MCF 10A (cell line): ENCODE data around the gene CCDC34. TPM values are rescaled to one million over a fixed set of nuclear protein-coding genes. Genes with fewer than 3 reads are reported as not detected.
A peak's percentile ranks its signal among the peaks of the same experiment; 100 is the strongest.

ENCODE experiments used
- BruUV-seq: library from RNA; stranded (reverse); fragments of 400-500 nt; replicated peaks from 2 replicates; lab custom pipeline; 2021; lab: Mats Ljungman, UMichigan
- CTCF ChIA-PET: fragments of 300-600 bp; sonication (Branson Sonifier 250); formaldehyde crosslinking; extraction: SDS; loops from one replicate; lab custom pipeline; 2021; ENCODE audit warnings: antibody characterized with exemption, inconsistent platforms; lab: Yijun Ruan, JAX
- POLR2A ChIA-PET: fragments of 300-600, 350-650 bp; sonication (Branson Sonifier 250); formaldehyde crosslinking; extraction: SDS; loops from one replicate; lab custom pipeline; 2020; ENCODE audit warnings: antibody characterized with exemption, inconsistent platforms; lab: Yijun Ruan, JAX
- DNase-seq: peaks from one replicate; pipeline ENCODE4 v3.0.0-alpha.2; 2018; ENCODE audit not compliant: unreplicated experiment
- H3K27ac Mint-ChIP-seq: one replicate; pipeline ENCODE4 v1.8.0; 2022; ENCODE audit warnings: mild to moderate bottlenecking, low read depth, mixed read lengths; ENCODE audit not compliant: unreplicated experiment
- H3K27me3 Mint-ChIP-seq: one replicate; pipeline ENCODE4 v1.8.0; 2022; ENCODE audit warnings: mixed read lengths; ENCODE audit not compliant: insufficient read depth, unreplicated experiment
- H3K36me3 Mint-ChIP-seq: one replicate; pipeline ENCODE4 v1.8.0; 2022; ENCODE audit warnings: mild to moderate bottlenecking, moderate library complexity, mixed read lengths; ENCODE audit not compliant: insufficient read depth, unreplicated experiment
- H3K4me1 Mint-ChIP-seq: one replicate; pipeline ENCODE4 v1.8.0; 2022; ENCODE audit warnings: mixed read lengths; ENCODE audit not compliant: insufficient read depth, unreplicated experiment
- H3K4me3 Mint-ChIP-seq: one replicate; pipeline ENCODE4 v1.8.0; 2022; ENCODE audit warnings: mild to moderate bottlenecking, moderate library complexity, mixed read lengths; ENCODE audit not compliant: unreplicated experiment
- H3K9me3 Mint-ChIP-seq: one replicate; pipeline ENCODE4 v1.8.0; 2022; ENCODE audit warnings: mixed read lengths; ENCODE audit not compliant: unreplicated experiment
- CTCF ChIP-seq: fragments of 200-600 bp; IDR thresholded peaks from one replicate; pipeline ENCODE4 v1.8.0; 2022; ENCODE audit warnings: antibody characterized with exemption, mild to moderate bottlenecking; ENCODE audit not compliant: unreplicated experiment
- intact Hi-C: fragments of 100-400 bp; cut with micrococcal nuclease; formaldehyde crosslinking; loops from 2 replicates; pipeline ENCODE4 v1.14.1; 2022
- total RNA-seq: library from RNA; stranded (reverse); gene quantifications from 2 replicates; pipeline ENCODE4 v1.2.3, GENCODE V29; 2022

The CCDC34 gene
- total RNA-seq, 1 experiment from 2014 or later = 11.1 TPM

GRCh38 chr11:27361649-27362431 lies 1.2 kb downstream of the CCDC34 start:
- Mint-ChIP-seq H3K36me3 (peaks cover 2% of the 10 kb centered on the region), H3K27me3 (no peaks in the 10 kb centered on the region), H3K4me3 (peak overlapping the region; percentile 93), H3K4me1 (peaks cover 19% of the 10 kb centered on the region), H3K9me3 (no peaks in the 10 kb centered on the region), H3K27ac (peak overlapping the region; percentile 93)
- no peak for TF ChIP-seq CTCF
- ChIA-PET CTCF (no interaction called here), POLR2A (interaction anchor here (0.7 kb wide), 1 partner anchor 188 kb away, joined by 3 read pairs; no protein-coding TSS in a partner anchor)
- intact Hi-C loops = loop anchor here (2.0 kb wide), 1 partner anchor 177 kb away; no protein-coding TSS in a partner anchor
- no TSS peak for BruUV-seq
- DNase-seq = no peak

GRCh38 chr11:27358296-27358695 lies 4.7 kb downstream of the CCDC34 start:
- ChIA-PET POLR2A (no interaction called here), CTCF (interaction anchor here (0.7 to 0.8 kb wide), 2 partner anchors 91 to 463 kb away, joined by 3 read pairs; no protein-coding TSS in a partner anchor)
- no peaks in the 10 kb centered on the region for H3K9me3 Mint-ChIP-seq
- DNase-seq = peak; percentile 30
- no TSS peak for BruUV-seq
- H3K4me1 Mint-ChIP-seq = peaks cover 13% of the 10 kb centered on the region
- intact Hi-C loops = no loop called here
- no peak for TF ChIP-seq CTCF
- no peak overlapping the region for H3K27ac Mint-ChIP-seq
- H3K27me3 Mint-ChIP-seq = no peaks in the 10 kb centered on the region
- H3K4me3 Mint-ChIP-seq = no peak overlapping the region
- no peaks in the 10 kb centered on the region for H3K36me3 Mint-ChIP-seq

- peaks cover 10% of the 10 kb centered on the region for H3K4me1 Mint-ChIP-seq
- H3K4me3 Mint-ChIP-seq = no peak overlapping the region
- no peak overlapping the region for H3K27ac Mint-ChIP-seq
- CTCF ChIA-PET = no interaction called here
- no peak for TF ChIP-seq CTCF
- intact Hi-C loops = no loop called here
- H3K36me3 Mint-ChIP-seq = no peaks in the 10 kb centered on the region
- H3K9me3 Mint-ChIP-seq = no peaks in the 10 kb centered on the region
- POLR2A ChIA-PET = interaction anchor here (0.8 to 1.2 kb wide), 2 partner anchors 112 to 116 kb away, joined by 3 to 6 read pairs; partner anchors contain the start of gene LGR4
- DNase-seq = no peak
- BruUV-seq = no TSS peak
- H3K27me3 Mint-ChIP-seq = no peaks in the 10 kb centered on the region
These were observed 5.8 kb downstream of the CCDC34 start for GRCh38 chr11:27357250-27357649.

GRCh38 chr11:27356624-27357222 lies 6.3 kb downstream of the CCDC34 start:
- BruUV-seq = no TSS peak
- Mint-ChIP-seq H3K27ac (no peak overlapping the region), H3K36me3 (no peaks in the 10 kb centered on the region), H3K4me1 (peaks cover 5% of the 10 kb centered on the region), H3K9me3 (no peaks in the 10 kb centered on the region), H3K27me3 (no peaks in the 10 kb centered on the region), H3K4me3 (no peak overlapping the region)
- CTCF ChIA-PET = no interaction called here
- POLR2A ChIA-PET = interaction anchor here (0.8 to 1.2 kb wide), 2 partner anchors 113 to 116 kb away, joined by 3 to 6 read pairs; partner anchors contain the start of gene LGR4
- DNase-seq = no peak
- TF ChIP-seq CTCF = no peak
- intact Hi-C loops = no loop called here
